ENCODE data around the gene RETN.

DNA sequence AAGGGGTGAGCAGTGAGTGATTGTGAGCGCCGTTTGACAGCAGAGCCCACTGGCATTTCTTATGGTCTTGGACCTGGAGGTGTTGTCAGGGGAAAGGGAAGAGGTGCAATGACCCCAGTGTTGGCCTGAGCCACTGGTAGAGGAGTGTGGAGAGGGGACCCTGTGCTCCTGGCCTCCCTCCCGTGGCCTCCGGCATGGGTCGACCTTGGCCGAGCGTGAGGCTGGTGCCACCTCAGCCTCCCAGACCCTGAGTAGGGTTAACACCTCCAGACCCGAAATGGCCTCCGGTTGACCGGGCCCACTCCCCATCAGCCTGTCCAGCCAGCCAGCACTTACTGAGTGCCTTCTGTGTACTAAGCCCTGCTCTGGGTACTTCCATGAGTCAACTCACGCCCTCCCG, 18.3 kb downstream of the RETN start:
- TF ChIP-seq POLR2A (IDR thresholded peaks at IDR 0.05), result no peak
- TF ChIP-seq EP300 (IDR thresholded peaks at IDR 0.05), result no peak
- TF ChIP-seq, protein P1, sequence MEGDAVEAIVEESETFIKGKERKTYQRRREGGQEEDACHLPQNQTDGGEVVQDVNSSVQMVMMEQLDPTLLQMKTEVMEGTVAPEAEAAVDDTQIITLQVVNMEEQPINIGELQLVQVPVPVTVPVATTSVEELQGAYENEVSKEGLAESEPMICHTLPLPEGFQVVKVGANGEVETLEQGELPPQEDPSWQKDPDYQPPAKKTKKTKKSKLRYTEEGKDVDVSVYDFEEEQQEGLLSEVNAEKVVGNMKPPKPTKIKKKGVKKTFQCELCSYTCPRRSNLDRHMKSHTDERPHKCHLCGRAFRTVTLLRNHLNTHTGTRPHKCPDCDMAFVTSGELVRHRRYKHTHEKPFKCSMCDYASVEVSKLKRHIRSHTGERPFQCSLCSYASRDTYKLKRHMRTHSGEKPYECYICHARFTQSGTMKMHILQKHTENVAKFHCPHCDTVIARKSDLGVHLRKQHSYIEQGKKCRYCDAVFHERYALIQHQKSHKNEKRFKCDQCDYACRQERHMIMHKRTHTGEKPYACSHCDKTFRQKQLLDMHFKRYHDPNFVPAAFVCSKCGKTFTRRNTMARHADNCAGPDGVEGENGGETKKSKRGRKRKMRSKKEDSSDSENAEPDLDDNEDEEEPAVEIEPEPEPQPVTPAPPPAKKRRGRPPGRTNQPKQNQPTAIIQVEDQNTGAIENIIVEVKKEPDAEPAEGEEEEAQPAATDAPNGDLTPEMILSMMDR (IDR thresholded peaks at IDR 0.05), result no peak

Data from tibial nerve (tissue), 4 donors.